Esophagus squamous epithelium (tissue), 5 donors: ENCODE results near the gene NLRP12. TPM values are rescaled to one million over a fixed set of nuclear protein-coding genes. Genes with fewer than 3 reads are reported as not detected.

Source experiments
- DNase-seq: peaks from one replicate; lab custom pipeline; 2025; lab: John Stamatoyannopoulos, UW
- H3K27ac ChIP-seq, 4 donors: fragments of 200-600 bp; sonication (generic); one replicate each; pipeline ENCODE4 v1.5.1; 2016 to 2019; ENCODE audit warnings: mild to moderate bottlenecking in 1 of 4
- H3K27me3 ChIP-seq, 4 donors: fragments of 200-600 bp; sonication (generic); 1 replicate in 3 of 4; 2 replicates in 1 of 4; pipeline versions ENCODE4 v1.5.1 to v1.6.0; 2017 to 2021; ENCODE audit warnings: antibody characterized with exemption in 1 of 4
- H3K36me3 ChIP-seq, 3 donors: fragments of 200-600 bp; sonication (generic); one replicate each; pipeline ENCODE4 v1.5.1; 2016 to 2019
- H3K4me1 ChIP-seq, 3 donors: fragments of 200-600 bp; sonication (generic); one replicate each; pipeline ENCODE4 v1.5.1; 2017 to 2019
- H3K4me3 ChIP-seq, 4 donors: fragments of 200-600 bp; sonication (generic); 1 replicate in 3 of 4; 2 replicates in 1 of 4; pipeline ENCODE4 v1.5.1; 2016 to 2019; ENCODE audit warnings: mild to moderate bottlenecking in 2 of 4, moderate library complexity in 1 of 4
- H3K9me3 ChIP-seq, 3 donors: fragments of 200-600 bp; sonication (generic); one replicate each; pipeline ENCODE4 v1.5.1; 2016 to 2019
- POLR2A ChIP-seq, 4 donors: fragments of 450-650 bp; IDR thresholded peaks; one replicate each; pipeline ENCODE4 v1.6.1; 2017; ENCODE audit warnings: antibody characterized with exemption in 4 of 4, mild to moderate bottlenecking in 4 of 4, moderate library complexity in 3 of 4
- WGBS, 2 donors: methylation state at CpG; one replicate each; pipeline ENCODE4 v1.1.5; 2018; 5-methylcytosine and 5-hydroxymethylcytosine counted together
- intact Hi-C: fragments of 100-400 bp; cut with DNase I; formaldehyde crosslinking; loops from one replicate; pipeline ENCODE4 v1.15.0; 2022
- total RNA-seq, 4 donors: library from RNA; depleted of rRNA; stranded (reverse); fragments of >200 nt; gene quantifications; one replicate each; pipeline ENCODE4 v1.1.0, GENCODE V29; 2016
- TF ChIP-seq, protein P1 (sequence below), 6 experiments: fragments of 450-650 bp in 4 of 6; fragments of 200-600 bp in 2 of 6; sonication (generic) in 2 of 6; IDR thresholded peaks; one replicate each; pipeline ENCODE4 v1.5.1; 2016 to 2019; ENCODE audit warnings: antibody characterized with exemption in 6 of 6, mild to moderate bottlenecking in 4 of 6, moderate library complexity in 4 of 6
- donor health status: DM: yes; HTN: yes; CAD: no.

The NLRP12 gene
- total RNA-seq, 4 donors from 2014 or later: 0.19 to 0.59 TPM; not detected in 2

DNA sequence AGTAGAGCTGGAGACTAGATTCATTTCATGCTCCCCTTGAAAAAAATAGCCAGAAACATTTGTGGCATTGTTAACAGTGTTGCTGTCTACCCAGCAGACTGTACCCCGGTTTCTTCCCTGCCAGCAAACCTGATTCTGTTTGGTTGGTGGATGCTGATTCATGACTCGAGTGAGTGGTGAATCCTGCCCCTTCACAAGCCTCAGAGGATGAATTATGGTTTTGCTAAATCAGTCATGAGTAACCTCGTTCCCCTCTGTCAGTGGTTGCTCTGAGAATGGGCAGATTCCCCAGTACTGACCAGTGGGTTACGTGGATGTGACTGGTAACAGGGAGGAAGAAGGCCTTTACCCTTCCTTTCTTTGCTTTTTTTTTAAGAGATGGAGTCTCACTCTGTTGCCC, 10.1 kb downstream of the NLRP12 start:
- Histone ChIP-seq H3K36me3 (no peaks in the 10 kb centered on the region), H3K27ac (no peak overlapping the region), H3K27me3 (no peaks in the 10 kb centered on the region), H3K4me3 (no peak overlapping the region), H3K9me3 (no peaks in the 10 kb centered on the region), H3K4me1 (no peaks in the 10 kb centered on the region)
- intact Hi-C loops: no loop called here
- TF ChIP-seq POLR2A (IDR thresholded peaks at IDR 0.05): no peak
- TF ChIP-seq, protein P1, sequence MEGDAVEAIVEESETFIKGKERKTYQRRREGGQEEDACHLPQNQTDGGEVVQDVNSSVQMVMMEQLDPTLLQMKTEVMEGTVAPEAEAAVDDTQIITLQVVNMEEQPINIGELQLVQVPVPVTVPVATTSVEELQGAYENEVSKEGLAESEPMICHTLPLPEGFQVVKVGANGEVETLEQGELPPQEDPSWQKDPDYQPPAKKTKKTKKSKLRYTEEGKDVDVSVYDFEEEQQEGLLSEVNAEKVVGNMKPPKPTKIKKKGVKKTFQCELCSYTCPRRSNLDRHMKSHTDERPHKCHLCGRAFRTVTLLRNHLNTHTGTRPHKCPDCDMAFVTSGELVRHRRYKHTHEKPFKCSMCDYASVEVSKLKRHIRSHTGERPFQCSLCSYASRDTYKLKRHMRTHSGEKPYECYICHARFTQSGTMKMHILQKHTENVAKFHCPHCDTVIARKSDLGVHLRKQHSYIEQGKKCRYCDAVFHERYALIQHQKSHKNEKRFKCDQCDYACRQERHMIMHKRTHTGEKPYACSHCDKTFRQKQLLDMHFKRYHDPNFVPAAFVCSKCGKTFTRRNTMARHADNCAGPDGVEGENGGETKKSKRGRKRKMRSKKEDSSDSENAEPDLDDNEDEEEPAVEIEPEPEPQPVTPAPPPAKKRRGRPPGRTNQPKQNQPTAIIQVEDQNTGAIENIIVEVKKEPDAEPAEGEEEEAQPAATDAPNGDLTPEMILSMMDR (IDR thresholded peaks at IDR 0.05): no peak
- 43 to 68% methylated on average over 4 of the region's 4 CpGs for WGBS, 2 donors
- no peak for DNase-seq

DNA sequence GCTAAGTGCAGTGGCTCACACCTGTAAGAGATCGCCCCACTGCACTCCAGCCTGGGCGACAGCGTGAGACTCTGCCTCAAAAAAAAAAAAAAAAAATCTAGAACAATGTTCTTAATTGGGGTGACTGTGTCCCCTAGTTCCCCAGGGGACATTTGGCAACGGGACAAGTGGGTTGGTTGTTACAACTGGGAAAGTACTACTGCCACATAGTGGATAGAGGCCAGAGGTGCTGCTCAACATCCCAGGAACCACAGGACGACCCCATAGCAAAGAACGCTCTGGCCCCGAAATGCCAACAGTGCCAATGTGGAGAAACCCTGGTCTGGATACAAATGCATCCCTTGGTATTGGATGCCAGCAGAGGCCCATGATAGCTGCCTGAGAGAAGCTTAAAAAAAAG, 11.8 kb downstream of the NLRP12 start:
- DNase-seq: no peak
- Histone ChIP-seq H3K27ac (no peak overlapping the region), H3K4me3 (no peak overlapping the region), H3K36me3 (no peaks in the 10 kb centered on the region), H3K27me3 (no peaks in the 10 kb centered on the region), H3K9me3 (no peaks in the 10 kb centered on the region), H3K4me1 (no peaks in the 10 kb centered on the region)
- intact Hi-C loops: no loop called here
- TF ChIP-seq, protein P1 (IDR thresholded peaks at IDR 0.05): no peak
- TF ChIP-seq POLR2A (IDR thresholded peaks at IDR 0.05): no peak
- 40 to 43% methylated on average over 6 to 7 of the region's 7 CpGs for WGBS, 2 donors

DNA sequence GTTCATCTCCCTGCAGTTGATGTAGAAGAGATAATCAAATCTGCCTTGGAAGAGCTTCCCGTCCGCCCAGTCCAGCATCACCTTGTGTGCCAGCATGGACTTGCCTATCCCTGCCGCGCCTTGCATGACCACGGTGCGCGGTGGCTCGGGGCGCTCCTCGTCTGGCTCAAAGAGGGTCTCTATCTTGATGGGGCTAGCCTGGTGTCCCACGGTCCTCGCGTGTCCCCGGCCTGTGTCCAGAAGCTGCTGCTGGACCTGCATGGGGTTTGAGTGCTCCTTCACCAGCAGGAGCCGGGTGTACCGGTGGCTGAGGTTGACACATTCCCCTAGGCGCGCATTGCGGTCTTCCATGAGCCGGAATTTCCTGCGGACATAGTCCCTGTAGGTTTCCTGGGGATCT, 13.2 kb downstream of the NLRP12 start:
- intact Hi-C loops: no loop called here
- DNase-seq: no peak
- WGBS, 2 donors: 83 to 88% methylated on average over 8 to 10 of the region's 21 CpGs

DNA sequence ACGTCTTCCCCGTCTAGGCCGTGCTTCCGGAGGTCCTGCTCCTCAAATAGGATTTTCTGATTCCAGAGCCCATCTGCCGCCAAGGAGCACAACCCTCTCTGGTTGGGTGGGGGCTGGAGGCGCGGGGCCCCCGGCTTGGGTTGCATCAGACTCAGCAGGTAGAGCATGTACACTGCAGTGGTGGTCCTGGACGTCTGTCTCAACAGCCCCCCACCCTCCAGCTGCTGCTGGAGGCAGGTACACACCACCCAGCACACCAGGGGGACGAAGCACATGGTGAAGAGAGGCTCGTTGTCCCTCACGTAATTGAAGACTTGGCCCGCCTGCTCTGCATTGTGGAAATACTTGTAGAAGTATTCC, 13.9 kb downstream of the NLRP12 start:
- no peak overlapping the region for H3K27ac ChIP-seq
- no peak for DNase-seq
- intact Hi-C loops: no loop called here
- no peaks in the 10 kb centered on the region for H3K4me1 ChIP-seq
- no peaks in the 10 kb centered on the region for H3K9me3 ChIP-seq
- 65 to 96% methylated on average over 4 to 5 of the region's 13 CpGs for WGBS, 2 donors
- no peak overlapping the region for H3K4me3 ChIP-seq
- H3K27me3 ChIP-seq: no peaks in the 10 kb centered on the region
- no peaks in the 10 kb centered on the region for H3K36me3 ChIP-seq
- TF ChIP-seq, protein P1 (IDR thresholded peaks at IDR 0.05): no peak
- no peak for TF ChIP-seq POLR2A (IDR thresholded peaks at IDR 0.05)

More for the DNA sequence above, 13.2 kb downstream of the NLRP12 start:
- Histone ChIP-seq H3K27me3 (no peaks in the 10 kb centered on the region), H3K27ac (no peak overlapping the region), H3K9me3 (no peaks in the 10 kb centered on the region), H3K4me3 (no peak overlapping the region), H3K4me1 (no peaks in the 10 kb centered on the region), H3K36me3 (no peaks in the 10 kb centered on the region)
- TF ChIP-seq POLR2A (IDR thresholded peaks at IDR 0.05): no peak

DNA sequence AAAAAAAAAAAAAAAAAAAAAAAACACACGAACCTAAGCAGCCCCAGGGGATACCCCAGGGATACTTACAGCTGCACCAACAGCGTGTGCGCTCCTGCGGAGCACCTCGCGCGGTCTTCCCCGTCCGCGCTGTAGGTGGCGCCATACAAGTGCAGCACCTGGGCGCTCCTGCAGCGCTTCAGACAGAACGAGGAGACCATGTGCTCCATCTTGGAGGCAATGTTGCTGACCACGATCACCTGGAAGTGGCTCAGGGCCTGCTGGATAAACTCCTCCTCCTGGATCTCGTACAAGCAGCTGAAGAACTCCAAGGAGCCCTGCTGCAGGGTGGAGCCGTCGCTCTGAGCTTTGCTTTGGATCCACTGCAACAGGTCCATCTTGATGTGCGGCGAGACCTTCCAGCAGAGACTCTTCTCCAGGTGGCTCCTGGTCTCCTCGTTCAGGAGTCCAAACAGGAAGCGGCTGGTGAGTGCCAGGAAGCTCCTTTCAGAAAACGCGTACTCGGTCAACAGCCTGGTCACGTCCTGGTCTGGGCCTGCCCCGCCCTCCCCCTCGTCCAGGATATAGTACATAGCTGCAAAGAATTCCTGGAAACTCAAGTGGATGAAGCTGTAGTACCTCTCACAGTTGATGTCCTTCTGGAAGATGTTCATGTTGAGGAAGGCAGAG, 14.5 kb downstream of the NLRP12 start:
- Histone ChIP-seq H3K4me1 (no peaks in the 10 kb centered on the region), H3K27me3 (no peaks in the 10 kb centered on the region), H3K36me3 (no peaks in the 10 kb centered on the region), H3K27ac (no peak overlapping the region), H3K4me3 (no peak overlapping the region), H3K9me3 (no peaks in the 10 kb centered on the region)
- WGBS, 2 donors: 76 to 85% methylated on average over 19 to 20 of the region's 28 CpGs
- TF ChIP-seq, protein P1 (IDR thresholded peaks at IDR 0.05): no peak
- no peak for TF ChIP-seq POLR2A (IDR thresholded peaks at IDR 0.05)
- DNase-seq: no peak
- intact Hi-C loops: no loop called here
